H9 (cell line): ENCODE results near the gene C15orf40. TPM values are rescaled to one million over a fixed set of nuclear protein-coding genes. Genes with fewer than 3 reads are reported as not detected.

Experiments
- DNase-seq: peaks from one replicate; pipeline ENCODE4 v3.0.0-alpha.2; 2017
- H2AFZ ChIP-seq: one replicate; pipeline ENCODE4 v1.6.1; 2013; ENCODE audit warnings: mild to moderate bottlenecking, low read length, control low read depth, moderate library complexity
- H2AK5ac ChIP-seq: 2 replicates; pipeline ENCODE4 v1.6.1; 2013; ENCODE audit warnings: low read length, control low read depth, mixed read lengths; ENCODE audit not compliant: insufficient read length
- H2BK120ac ChIP-seq: one replicate; pipeline ENCODE4 v1.6.1; 2013; ENCODE audit warnings: low read depth, mild to moderate bottlenecking, low read length, control low read depth, inconsistent platforms; ENCODE audit not compliant: poor library complexity, severe bottlenecking
- H2BK12ac ChIP-seq: 2 replicates; pipeline ENCODE4 v1.6.1; 2013; ENCODE audit warnings: low read length, control low read depth, mixed read lengths, low read depth; ENCODE audit not compliant: insufficient read length
- H2BK15ac ChIP-seq: 2 replicates; pipeline ENCODE4 v1.6.1; 2013; ENCODE audit warnings: low read depth, low read length, control low read depth
- H2BK20ac ChIP-seq: one replicate; pipeline ENCODE4 v1.6.1; 2013; ENCODE audit warnings: low read depth, mild to moderate bottlenecking, low read length, control low read depth, inconsistent platforms; ENCODE audit not compliant: poor library complexity, severe bottlenecking
- H2BK5ac ChIP-seq: 2 replicates; pipeline ENCODE4 v1.6.1; 2013; ENCODE audit warnings: low read length, control low read depth, mixed read lengths; ENCODE audit not compliant: insufficient read length
- H3K14ac ChIP-seq: 2 replicates; pipeline ENCODE4 v1.6.1; 2013; ENCODE audit warnings: low read length, control low read depth; ENCODE audit not compliant: insufficient read depth
- H3K18ac ChIP-seq: 2 replicates; pipeline ENCODE4 v1.6.1; 2013; ENCODE audit warnings: low read depth, mild to moderate bottlenecking, mixed read lengths, low read length, control low read depth; ENCODE audit not compliant: insufficient read length
- H3K23ac ChIP-seq: 2 replicates; pipeline ENCODE4 v1.6.1; 2013; ENCODE audit warnings: low read length, control low read depth, mixed read lengths, low read depth; ENCODE audit not compliant: insufficient read length
- H3K23me2 ChIP-seq: 2 replicates; pipeline ENCODE4 v1.6.1; 2013; ENCODE audit warnings: low read depth, mild to moderate bottlenecking, mixed read lengths, low read length, control low read depth; ENCODE audit not compliant: insufficient read length, poor library complexity, severe bottlenecking
- H3K27ac ChIP-seq: 2 replicates; pipeline ENCODE4 v1.5.1; 2013; ENCODE audit warnings: low read length, control low read depth, mixed read lengths, low read depth; ENCODE audit not compliant: insufficient read length
- H3K27me3 ChIP-seq: 2 replicates; pipeline ENCODE4 v1.6.1; 2013; ENCODE audit warnings: low read length, control low read depth, inconsistent platforms; ENCODE audit not compliant: insufficient read depth
- H3K4ac ChIP-seq: 2 replicates; pipeline ENCODE4 v1.6.1; 2013; ENCODE audit warnings: low read depth, mild to moderate bottlenecking, control low read depth, inconsistent platforms, low read length, moderate library complexity
- H3K4me1 ChIP-seq: 2 replicates; pipeline ENCODE4 v1.6.1; 2013; ENCODE audit warnings: low read length, control low read depth, inconsistent platforms; ENCODE audit not compliant: insufficient read depth
- H3K4me2 ChIP-seq: 2 replicates; pipeline ENCODE4 v1.6.1; 2013; ENCODE audit warnings: low read length, control low read depth, mixed read lengths; ENCODE audit not compliant: insufficient read length, insufficient read depth
- H3K56ac ChIP-seq: 2 replicates; pipeline ENCODE4 v1.6.1; 2013; ENCODE audit warnings: low read depth, mild to moderate bottlenecking, mixed read lengths, low read length, control low read depth; ENCODE audit not compliant: insufficient read length
- H3K79me1 ChIP-seq: 2 replicates; pipeline ENCODE4 v1.6.1; 2013; ENCODE audit warnings: low read depth, mild to moderate bottlenecking, moderate library complexity, low read length, control low read depth, inconsistent platforms; ENCODE audit not compliant: insufficient read depth, poor library complexity, severe bottlenecking
- H3K79me2 ChIP-seq: 2 replicates; pipeline ENCODE4 v1.6.1; 2013; ENCODE audit warnings: low read length, control low read depth, inconsistent platforms; ENCODE audit not compliant: insufficient read depth
- H3K9ac ChIP-seq: 2 replicates; pipeline ENCODE4 v1.6.1; 2013; ENCODE audit warnings: low read length, control low read depth, mixed read lengths; ENCODE audit not compliant: insufficient read length; ENCODE audit errors: extremely low read depth
- H3K9me3 ChIP-seq: one replicate; pipeline ENCODE4 v1.6.1; 2013; ENCODE audit warnings: low read depth, low read length, inconsistent platforms; ENCODE audit not compliant: control insufficient read depth
- H3T11ph ChIP-seq: one replicate; pipeline ENCODE4 v1.6.1; 2013; ENCODE audit warnings: mild to moderate bottlenecking, low read length, control low read depth, inconsistent platforms
- H4K20me1 ChIP-seq: one replicate; pipeline ENCODE4 v1.6.1; 2013; ENCODE audit not compliant: control insufficient read depth, insufficient read length, insufficient read depth
- H4K5ac ChIP-seq: 2 replicates; pipeline ENCODE4 v1.6.1; 2013; ENCODE audit warnings: low read depth, mild to moderate bottlenecking, mixed read lengths, low read length, control low read depth; ENCODE audit not compliant: insufficient read length
- H4K8ac ChIP-seq: replicated peaks from 2 replicates; pipeline ENCODE4 v1.6.1; 2013; ENCODE audit warnings: low read length, control low read depth, mixed read lengths, low read depth; ENCODE audit not compliant: insufficient read length
- H4K91ac ChIP-seq: 2 replicates; pipeline ENCODE4 v1.6.1; 2013; ENCODE audit warnings: low read depth, mild to moderate bottlenecking, moderate library complexity, mixed read lengths, low read length, control low read depth; ENCODE audit not compliant: insufficient read length
- H3K27ac Mint-ChIP-seq, 3 experiments: 2 replicates in 2 of 3; 3 replicates in 1 of 3; pipeline ENCODE4 v1.8.0; 2020 to 2021; ENCODE audit warnings: mixed read lengths in 3 of 3, mild to moderate bottlenecking in 1 of 3, moderate library complexity in 1 of 3
- H3K27me3 Mint-ChIP-seq: 2 replicates; pipeline ENCODE4 v1.8.0; 2021; ENCODE audit warnings: low read depth, mild to moderate bottlenecking, moderate library complexity, mixed read lengths
- H3K36me3 Mint-ChIP-seq, 3 experiments: 2 replicates in 2 of 3; 3 replicates in 1 of 3; pipeline ENCODE4 v1.8.0; 2020 to 2021; ENCODE audit warnings: low read depth in 3 of 3, mixed read lengths in 3 of 3; ENCODE audit not compliant: insufficient read depth in 1 of 3
- H3K4me1 Mint-ChIP-seq, 2 experiments: 2 replicates each; pipeline ENCODE4 v1.8.0; 2020; ENCODE audit warnings: mixed read lengths in 2 of 2
- H3K4me3 Mint-ChIP-seq, 2 experiments: 2 replicates in 1 of 2; 3 replicates in 1 of 2; pipeline ENCODE4 v1.8.0; 2020 to 2021; ENCODE audit warnings: mild to moderate bottlenecking in 2 of 2, mixed read lengths in 2 of 2, moderate library complexity in 1 of 2
- H3K9me3 Mint-ChIP-seq, 2 experiments: 2 replicates in 1 of 2; 3 replicates in 1 of 2; pipeline ENCODE4 v1.8.0; 2020; ENCODE audit warnings: mild to moderate bottlenecking in 2 of 2, mixed read lengths in 2 of 2, moderate library complexity in 1 of 2
- WGBS: extraction: QIAGEN DNeasy Blood & Tissue Kit; methylation state at CpG from one replicate; pipeline ENCODE4 v1.1.7; 2013; ENCODE audit warnings: missing lambda C conversion rate, low lambda C conversion rate, mixed read lengths; ENCODE audit not compliant: insufficient read length; ENCODE audit errors: extremely low coverage; 5-methylcytosine and 5-hydroxymethylcytosine counted together
- total RNA-seq: library from RNA; stranded (reverse); gene quantifications from 2 replicates; pipeline ENCODE4 v1.2.1, GENCODE V29; 2021
- TF ChIP-seq, protein P1 (sequence below): fragments of 200-600 bp; sonication (generic); conservative IDR thresholded peaks from 3 replicates; pipeline ENCODE4 v1.8.0; 2021; ENCODE audit warnings: antibody characterized with exemption, mild to moderate bottlenecking

Gene C15orf40
- total RNA-seq, 1 experiment from 2014 or later, result 11.5 TPM

DNA sequence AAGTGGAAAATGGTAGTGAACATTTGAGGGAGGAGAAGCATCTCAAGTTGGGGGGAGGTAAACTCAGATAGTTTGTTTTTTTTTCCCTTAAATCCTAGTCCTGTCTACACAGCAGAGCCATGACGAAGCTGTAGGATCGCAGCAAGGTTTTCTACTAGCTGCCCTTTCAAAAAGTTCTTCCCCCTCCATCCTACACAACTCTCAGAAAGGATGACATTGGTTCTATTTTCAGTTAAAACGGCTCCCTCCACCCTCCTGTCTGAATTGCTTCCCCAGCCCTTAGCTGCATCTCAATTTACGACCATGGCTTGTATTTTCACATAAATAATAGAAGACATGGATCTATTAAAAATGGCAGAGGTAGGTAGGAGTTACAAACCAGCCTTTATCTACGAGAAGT, 61.1 kb downstream of the C15orf40 start:
- no peaks in the 10 kb centered on the region for H3K9me3 Mint-ChIP-seq

More for the DNA sequence above, 61.1 kb downstream of the C15orf40 start:
- H3K27ac ChIP-seq, result no peak overlapping the region
- no peak overlapping the region for H3K4ac ChIP-seq
- H2AK5ac ChIP-seq, result no peak overlapping the region
- 0 out of 2 replicates have a peak, but pooled peaks cover 2% of the 10 kb centered on the region for H3K79me2 ChIP-seq
- TF ChIP-seq, protein P1, sequence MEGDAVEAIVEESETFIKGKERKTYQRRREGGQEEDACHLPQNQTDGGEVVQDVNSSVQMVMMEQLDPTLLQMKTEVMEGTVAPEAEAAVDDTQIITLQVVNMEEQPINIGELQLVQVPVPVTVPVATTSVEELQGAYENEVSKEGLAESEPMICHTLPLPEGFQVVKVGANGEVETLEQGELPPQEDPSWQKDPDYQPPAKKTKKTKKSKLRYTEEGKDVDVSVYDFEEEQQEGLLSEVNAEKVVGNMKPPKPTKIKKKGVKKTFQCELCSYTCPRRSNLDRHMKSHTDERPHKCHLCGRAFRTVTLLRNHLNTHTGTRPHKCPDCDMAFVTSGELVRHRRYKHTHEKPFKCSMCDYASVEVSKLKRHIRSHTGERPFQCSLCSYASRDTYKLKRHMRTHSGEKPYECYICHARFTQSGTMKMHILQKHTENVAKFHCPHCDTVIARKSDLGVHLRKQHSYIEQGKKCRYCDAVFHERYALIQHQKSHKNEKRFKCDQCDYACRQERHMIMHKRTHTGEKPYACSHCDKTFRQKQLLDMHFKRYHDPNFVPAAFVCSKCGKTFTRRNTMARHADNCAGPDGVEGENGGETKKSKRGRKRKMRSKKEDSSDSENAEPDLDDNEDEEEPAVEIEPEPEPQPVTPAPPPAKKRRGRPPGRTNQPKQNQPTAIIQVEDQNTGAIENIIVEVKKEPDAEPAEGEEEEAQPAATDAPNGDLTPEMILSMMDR, result no peak
- H3K56ac ChIP-seq, result no peak overlapping the region
- peaks cover 2% of the 10 kb centered on the region; the same call in 1 of the 2 replicates for H3K27me3 ChIP-seq
- no peak overlapping the region for H4K91ac ChIP-seq
- no peak overlapping the region for H3T11ph ChIP-seq
- H4K8ac ChIP-seq, result no peak overlapping the region
- DNase-seq, result no peak
- H3K79me1 ChIP-seq, result no peaks in the 10 kb centered on the region
- no peak overlapping the region for H4K5ac ChIP-seq
- no peak overlapping the region for H3K4me3 Mint-ChIP-seq
- H3K23ac ChIP-seq, result no peak overlapping the region
- H3K9ac ChIP-seq, result no peak overlapping the region
- no peak overlapping the region for H3K14ac ChIP-seq
- no peak overlapping the region for H3K18ac ChIP-seq
- no peaks in the 10 kb centered on the region for H3K36me3 Mint-ChIP-seq
- no peaks in the 10 kb centered on the region for H4K20me1 ChIP-seq
- peaks cover 18% of the 10 kb centered on the region for H3K27me3 Mint-ChIP-seq
- H3K27ac Mint-ChIP-seq, result no peak overlapping the region
- no CpG with 5 or more reads among the region's 5 CpGs for WGBS
- H2BK5ac ChIP-seq, result no peak overlapping the region
- no peak overlapping the region for H3K4me2 ChIP-seq
- no peak overlapping the region for H2BK20ac ChIP-seq
- H3K9me3 ChIP-seq, result no peaks in the 10 kb centered on the region
- no peak overlapping the region for H2BK120ac ChIP-seq
- H2AFZ ChIP-seq, result no peak overlapping the region
- peaks cover 2 to 8% of the 10 kb centered on the region in 2 experiments; a peak in 3 of 4 replicates for H3K4me1 Mint-ChIP-seq
- no peaks in the 10 kb centered on the region for H3K4me1 ChIP-seq
- no peak overlapping the region for H2BK15ac ChIP-seq
- H3K23me2 ChIP-seq, result peaks cover 8% of the 10 kb centered on the region
- no peak overlapping the region for H2BK12ac ChIP-seq
